SKM-1 (cell line): ENCODE results near the gene AMZ1.

ENCODE experiments used
- DNase-seq: peaks from one replicate; lab custom pipeline; 2025; ENCODE audit not compliant: unreplicated experiment; lab: John Stamatoyannopoulos, UW

The AMZ1 gene

GRCh38 chr7:2764621-2765020 is 76.6 kb downstream of the AMZ1 start:
- DNase-seq, result no peak
